Stimulated activated CD4-positive, alpha-beta T cell treated with anti-CD3 and anti-CD28 coated beads, Interleukin-2, amount 100 ng/mL, for 4 hours (primary cell): ENCODE data around the gene AGTPBP1.
A peak's percentile ranks its signal among the peaks of the same experiment; 100 is the strongest.
"Not testable (repeated sequence)": the region's sequence is repeated elsewhere in the genome, so short reads cannot be mapped to it uniquely, and the experiment has no call there.

ENCODE experiments used
- DNase-seq: peaks from one replicate; pipeline ENCODE4 v3.0.0-alpha.2; 2020; ENCODE audit warnings: low read depth

Gene AGTPBP1

GRCh38 chr9:85617141-85617670, 124.5 kb downstream of the AGTPBP1 start:
- no peak for DNase-seq

DNA sequence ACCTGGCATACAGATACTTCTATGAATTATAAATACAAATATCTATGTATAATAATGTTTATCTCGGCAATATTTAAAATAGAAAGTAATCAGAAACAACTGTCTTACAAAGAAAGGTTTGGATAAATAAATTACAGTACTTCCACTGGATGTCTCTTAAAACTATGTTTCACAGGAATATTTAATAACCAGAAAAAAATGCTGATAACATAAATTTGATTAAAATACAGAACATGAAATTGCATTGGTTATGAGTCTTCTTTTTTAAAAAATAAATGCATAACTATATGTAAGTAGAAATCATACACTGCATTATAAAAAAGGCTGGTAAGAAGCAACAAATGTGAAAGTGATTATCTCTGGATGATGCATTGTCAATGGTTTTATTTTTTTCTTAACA, 126.0 kb downstream of the AGTPBP1 start:
- DNase-seq = no peak

GRCh38 chr9:85610074-85610860, 131.5 kb downstream of the AGTPBP1 start:
- peak; percentile 8 for DNase-seq

- no peak for DNase-seq
Observed at GRCh38 chr9:85605905-85606304, 135.8 kb downstream of the AGTPBP1 start.

DNA sequence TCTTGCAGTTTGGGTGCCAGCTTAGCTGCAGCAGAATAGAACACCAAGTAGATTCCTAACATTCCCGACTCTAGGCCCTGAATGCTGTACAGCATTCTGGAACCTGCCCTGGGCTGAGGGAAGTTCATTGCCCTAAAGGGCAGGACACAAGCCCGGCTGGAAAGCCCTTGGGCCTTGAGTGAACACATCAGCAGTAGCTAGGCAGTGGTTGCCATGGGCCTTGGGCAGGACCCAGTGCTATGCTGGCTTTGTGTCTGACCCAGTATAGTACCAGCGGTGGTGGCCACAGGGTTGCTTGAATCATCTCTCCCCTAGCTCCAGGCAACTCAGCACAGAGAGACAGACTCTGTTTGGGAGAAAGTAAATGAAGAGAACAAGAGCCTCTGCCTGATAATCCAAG, 137.8 kb downstream of the AGTPBP1 start:
- DNase-seq = no peak

GRCh38 chr9:85602742-85603141, 139.0 kb downstream of the AGTPBP1 start:
- no peak for DNase-seq

GRCh38 chr9:85600675-85601263, 141.0 kb downstream of the AGTPBP1 start:
- DNase-seq = no peak

- DNase-seq = no peak
Observed at GRCh38 chr9:85599540-85600105, 142.1 kb downstream of the AGTPBP1 start.

- DNase-seq = no peak
Observed at GRCh38 chr9:85594316-85594715, 147.4 kb downstream of the AGTPBP1 start.

GRCh38 chr9:85586684-85587083, 155.1 kb downstream of the AGTPBP1 start:
- DNase-seq = no peak

DNA sequence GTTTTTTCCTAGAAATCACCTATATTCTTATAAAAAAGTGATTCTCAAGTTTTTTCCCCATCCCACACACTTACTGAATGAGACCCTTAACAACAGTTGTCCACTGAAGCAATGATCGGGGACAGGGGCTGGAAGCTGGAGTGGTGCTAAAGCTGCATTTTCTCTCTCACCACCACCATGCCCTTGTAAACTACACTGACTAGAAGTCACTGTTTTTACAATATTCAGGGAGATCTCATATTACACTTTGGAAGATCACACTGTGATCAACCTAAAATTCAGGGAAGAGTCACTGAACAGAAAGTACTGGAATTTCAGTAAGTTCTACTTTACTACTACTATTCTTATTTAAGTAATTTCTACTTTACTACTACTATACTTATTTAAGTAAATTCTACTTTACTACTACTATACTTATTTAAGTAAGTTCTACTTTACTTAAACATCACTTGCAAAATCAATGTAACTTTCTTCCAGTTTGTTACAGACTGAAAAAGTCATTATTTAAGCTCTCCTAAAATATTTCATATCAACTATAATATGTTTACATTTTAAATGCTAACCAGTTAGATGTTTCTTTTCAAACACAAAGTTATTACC, 164.3 kb downstream of the AGTPBP1 start:
- DNase-seq = no peak

GRCh38 chr9:85575868-85576267, 165.9 kb downstream of the AGTPBP1 start:
- DNase-seq = no peak

- DNase-seq = not testable (repeated sequence)
Observed at GRCh38 chr9:85573546-85573945, 168.2 kb downstream of the AGTPBP1 start.

GRCh38 chr9:85572917-85573316, 168.8 kb downstream of the AGTPBP1 start:
- not testable (repeated sequence) for DNase-seq

DNA sequence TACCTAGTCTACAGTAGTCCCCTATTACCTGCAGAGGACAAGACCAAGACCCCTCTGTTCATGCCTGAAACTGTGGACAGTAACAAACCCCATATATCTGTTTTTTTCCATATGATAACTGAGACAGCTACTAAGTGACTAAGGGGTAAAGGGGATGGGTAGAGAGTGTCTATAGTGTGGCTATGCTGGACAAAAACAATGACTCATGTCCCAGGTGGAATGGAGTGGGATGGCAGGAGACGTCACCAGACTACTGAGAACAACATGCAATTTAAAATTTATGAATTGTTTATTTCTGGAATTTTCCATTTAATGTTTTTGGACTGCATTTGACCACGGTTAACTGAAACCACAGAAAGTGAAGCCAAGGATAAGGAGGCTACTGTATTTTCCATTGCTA, 171.8 kb downstream of the AGTPBP1 start:
- DNase-seq = no peak

GRCh38 chr9:85559526-85559925, 182.2 kb downstream of the AGTPBP1 start:
- DNase-seq = no peak

- DNase-seq = no peak
Observed at GRCh38 chr9:85554349-85554748, 187.4 kb downstream of the AGTPBP1 start.

DNA sequence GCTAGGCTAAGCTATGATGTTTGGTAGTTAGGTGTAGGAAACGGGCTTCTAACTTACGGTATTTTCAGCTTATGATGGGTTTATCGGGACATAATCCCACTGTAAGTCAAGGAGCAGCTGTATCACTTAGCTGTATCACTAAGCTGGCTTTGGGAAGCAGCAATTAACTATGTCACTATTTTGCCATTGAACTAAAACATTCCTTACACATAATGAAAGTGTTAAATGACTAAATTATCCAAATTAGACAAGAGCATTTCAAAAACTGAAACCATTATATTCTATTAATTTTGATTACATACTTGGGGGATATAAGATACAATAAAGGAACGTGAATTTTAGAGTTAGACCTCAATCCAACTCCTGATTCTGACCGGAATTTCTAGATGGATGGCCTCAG, 188.3 kb downstream of the AGTPBP1 start:
- DNase-seq = no peak

GRCh38 chr9:85547599-85547998, 194.2 kb downstream of the AGTPBP1 start:
- DNase-seq = no peak

DNA sequence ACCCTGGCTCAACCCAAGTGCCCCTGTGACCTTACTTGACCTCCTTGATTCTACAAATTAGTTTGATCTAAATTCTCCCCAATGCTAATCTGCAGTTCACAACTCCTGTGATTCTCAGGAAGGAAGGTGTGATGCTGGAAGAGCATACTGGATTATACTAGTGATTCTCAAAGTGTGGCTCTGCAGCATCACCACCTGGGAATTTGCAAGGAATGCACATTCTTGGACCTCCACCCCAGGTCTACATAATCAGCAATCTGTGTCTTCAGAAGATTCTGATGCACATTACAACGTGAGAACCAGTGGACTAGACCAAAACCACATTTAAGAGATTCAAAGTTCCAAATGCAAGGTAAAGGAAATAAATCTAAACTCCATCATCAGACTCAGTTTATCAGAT, 198.6 kb downstream of the AGTPBP1 start:
- no peak for DNase-seq

DNA sequence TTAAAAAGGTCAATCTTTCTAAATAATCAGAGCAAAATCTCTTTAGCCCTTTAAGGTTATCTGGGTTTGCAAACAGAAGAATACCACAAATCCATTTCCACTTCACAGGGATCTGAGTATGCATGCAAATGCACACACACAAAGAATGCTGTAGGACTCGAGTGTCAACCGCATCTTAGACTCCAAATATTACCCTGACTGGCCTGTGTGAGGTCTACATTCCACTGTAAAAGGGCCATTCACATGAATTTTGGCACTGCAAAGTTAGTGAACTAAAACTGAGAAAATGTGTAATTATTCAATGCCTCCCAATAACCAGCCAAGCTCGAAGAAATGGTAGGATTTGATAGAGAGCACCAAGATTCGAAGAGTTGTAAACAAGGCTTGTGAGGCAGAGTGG, 199.9 kb downstream of the AGTPBP1 start:
- DNase-seq = no peak

- no peak for DNase-seq
Observed at GRCh38 chr9:85536514-85536913, 205.2 kb downstream of the AGTPBP1 start.

DNA sequence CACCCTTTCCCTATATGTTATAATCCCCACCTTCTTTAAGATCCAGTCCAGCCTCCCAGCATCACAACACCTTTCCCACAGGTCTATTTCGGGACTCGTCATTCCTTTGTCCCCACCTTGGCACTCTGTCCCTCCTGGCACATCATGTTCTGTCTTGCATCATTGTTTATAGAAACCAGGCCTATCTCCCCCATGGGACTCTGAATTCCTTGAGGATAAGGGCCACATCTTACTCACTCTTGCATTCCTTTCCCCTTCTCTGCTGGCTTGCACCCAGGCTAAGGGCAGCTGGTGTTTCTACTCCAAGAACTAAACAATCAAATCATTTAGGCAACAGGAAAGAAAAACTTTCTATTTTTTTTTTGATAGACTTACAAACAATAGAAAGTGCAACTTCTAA, 205.7 kb downstream of the AGTPBP1 start:
- DNase-seq = no peak
